Measurements from ENCODE around the gene LRP4. TPM values are rescaled to one million over a fixed set of nuclear protein-coding genes. Genes with fewer than 3 reads are reported as not detected.

Gene LRP4
- total and polyA plus RNA-seq, 2 donors (not counting 1 experiment from before 2014, with no cell fraction given): 1.3 to 2.9 TPM

DNA sequence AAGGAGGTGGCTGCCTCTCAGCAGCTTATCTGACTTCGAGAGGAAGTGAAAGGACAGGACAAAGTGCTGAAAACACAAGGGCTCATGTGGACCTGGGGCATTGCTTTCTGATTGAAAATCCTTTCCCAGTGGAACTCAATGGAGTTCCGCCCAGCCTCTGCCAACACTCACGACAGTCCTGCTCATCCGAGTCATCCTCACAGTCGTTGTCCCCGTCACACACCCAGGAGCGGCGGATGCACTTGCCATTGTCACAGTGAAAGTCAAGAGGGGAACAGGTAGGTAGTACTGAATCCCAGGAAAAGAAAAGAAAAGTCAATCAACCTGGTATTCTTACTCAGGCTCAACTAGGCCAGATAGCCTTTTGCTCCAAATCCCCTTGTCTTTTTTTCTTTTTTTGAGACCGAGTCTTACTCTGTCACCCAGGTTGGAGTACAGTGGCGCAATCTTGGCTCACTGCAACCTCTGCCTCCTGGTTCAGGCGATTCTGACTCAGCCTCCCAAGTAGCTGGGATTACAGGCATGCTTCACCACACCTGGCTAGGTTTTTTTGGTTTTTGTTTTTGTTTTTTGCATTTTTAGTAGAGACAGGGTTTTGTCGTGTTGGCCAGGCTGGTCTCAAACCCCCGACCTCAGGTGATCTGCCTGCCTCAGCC, 18.1 kb downstream of the LRP4 start:
- H3K4me3 ChIP-seq (replicated peaks in 1 of 4; ENCODE audit: control extremely low read depth in 1 of 4, insufficient read depth in 1 of 4, low read depth in 3 of 4, low read length in 4 of 4): no peak overlapping the region
- no peaks in the 10 kb centered on the region for H3K36me3 ChIP-seq (ENCODE audit: control insufficient read depth, insufficient read depth, low read length)
- H3K79me2 ChIP-seq (ENCODE audit: control insufficient read depth, insufficient read depth, low read length): no peaks in the 10 kb centered on the region
- no peak overlapping the region for H3K4me2 ChIP-seq (ENCODE audit: extremely low read depth, insufficient read depth, low read length)
- H3K9me3 ChIP-seq (ENCODE audit: control insufficient read depth, insufficient read depth, low read depth, low read length): no peaks in the 10 kb centered on the region
- no peaks in the 10 kb centered on the region for H3K27me3 ChIP-seq (ENCODE audit: control insufficient read depth, insufficient read depth, low read length)
- H2AFZ ChIP-seq (ENCODE audit: low read length): no peak overlapping the region
- no peaks in the 10 kb centered on the region for H3K4me1 ChIP-seq (ENCODE audit: control insufficient read depth, extremely low read depth, insufficient read depth, low read length)
- TF ChIP-seq EZH2 (IDR thresholded peaks at IDR 0.05; ENCODE audit: low read length, missing control alignments): no peak
- TF ChIP-seq, protein P1, sequence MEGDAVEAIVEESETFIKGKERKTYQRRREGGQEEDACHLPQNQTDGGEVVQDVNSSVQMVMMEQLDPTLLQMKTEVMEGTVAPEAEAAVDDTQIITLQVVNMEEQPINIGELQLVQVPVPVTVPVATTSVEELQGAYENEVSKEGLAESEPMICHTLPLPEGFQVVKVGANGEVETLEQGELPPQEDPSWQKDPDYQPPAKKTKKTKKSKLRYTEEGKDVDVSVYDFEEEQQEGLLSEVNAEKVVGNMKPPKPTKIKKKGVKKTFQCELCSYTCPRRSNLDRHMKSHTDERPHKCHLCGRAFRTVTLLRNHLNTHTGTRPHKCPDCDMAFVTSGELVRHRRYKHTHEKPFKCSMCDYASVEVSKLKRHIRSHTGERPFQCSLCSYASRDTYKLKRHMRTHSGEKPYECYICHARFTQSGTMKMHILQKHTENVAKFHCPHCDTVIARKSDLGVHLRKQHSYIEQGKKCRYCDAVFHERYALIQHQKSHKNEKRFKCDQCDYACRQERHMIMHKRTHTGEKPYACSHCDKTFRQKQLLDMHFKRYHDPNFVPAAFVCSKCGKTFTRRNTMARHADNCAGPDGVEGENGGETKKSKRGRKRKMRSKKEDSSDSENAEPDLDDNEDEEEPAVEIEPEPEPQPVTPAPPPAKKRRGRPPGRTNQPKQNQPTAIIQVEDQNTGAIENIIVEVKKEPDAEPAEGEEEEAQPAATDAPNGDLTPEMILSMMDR (conservative IDR thresholded peaks at IDR 0.05 in 1 of 2, IDR thresholded peaks at IDR 0.05 in 1 of 2; ENCODE audit: low read depth in 1 of 2, low read length in 2 of 2): no peak
- DNase-seq (ENCODE audit: low read depth in 2 of 2): no peak
- H3K27ac ChIP-seq (ENCODE audit: insufficient read depth, low read length): no peak overlapping the region
- no peaks in the 10 kb centered on the region for H4K20me1 ChIP-seq (ENCODE audit: control insufficient read depth, extremely low read depth, insufficient read depth, low read length)
- no peak overlapping the region for H3K9ac ChIP-seq (ENCODE audit: insufficient read depth, low read length)

DNA sequence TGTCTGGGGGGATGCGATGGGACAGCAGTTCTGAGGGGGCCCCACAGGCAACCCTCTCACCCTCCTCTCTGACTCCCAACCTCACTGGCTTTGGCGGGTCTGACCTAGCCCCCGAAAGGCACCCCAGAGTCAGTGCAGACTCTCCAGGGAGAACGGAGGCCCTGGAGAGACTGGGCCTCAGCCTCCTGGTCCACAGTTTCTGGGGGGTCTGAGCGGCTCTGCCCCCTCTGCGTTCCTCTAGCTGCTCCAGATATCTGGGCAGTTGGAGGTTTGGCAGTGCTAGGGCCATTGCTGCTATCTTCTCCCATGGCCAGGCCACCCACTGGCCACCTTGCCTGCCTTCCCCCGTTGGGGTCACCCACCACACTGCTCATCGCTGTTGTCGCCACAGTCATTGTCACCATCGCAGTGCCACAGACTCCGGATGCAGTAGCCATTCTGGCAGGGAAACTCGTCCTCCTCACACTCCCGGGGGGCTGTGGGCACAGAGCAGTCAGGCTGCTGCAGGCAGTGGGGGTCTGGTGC, 18.8 kb downstream of the LRP4 start:
- no peaks in the 10 kb centered on the region for H3K36me3 ChIP-seq (ENCODE audit: control insufficient read depth, insufficient read depth, low read length)
- H3K79me2 ChIP-seq (ENCODE audit: control insufficient read depth, insufficient read depth, low read length): no peaks in the 10 kb centered on the region
- H3K4me1 ChIP-seq (ENCODE audit: control insufficient read depth, extremely low read depth, insufficient read depth, low read length): no peaks in the 10 kb centered on the region
- no peak overlapping the region for H2AFZ ChIP-seq (ENCODE audit: low read length)
- no peaks in the 10 kb centered on the region for H3K27me3 ChIP-seq (ENCODE audit: control insufficient read depth, insufficient read depth, low read length)
- no peak overlapping the region for H3K27ac ChIP-seq (ENCODE audit: insufficient read depth, low read length)
- DNase-seq (ENCODE audit: low read depth in 2 of 2): no peak
- TF ChIP-seq, protein P1 (conservative IDR thresholded peaks at IDR 0.05 in 1 of 2, IDR thresholded peaks at IDR 0.05 in 1 of 2; ENCODE audit: low read depth in 1 of 2, low read length in 2 of 2): no peak
- TF ChIP-seq EZH2 (IDR thresholded peaks at IDR 0.05; ENCODE audit: low read length, missing control alignments): no peak
- no peak overlapping the region for H3K4me3 ChIP-seq (replicated peaks in 1 of 4; ENCODE audit: control extremely low read depth in 1 of 4, insufficient read depth in 1 of 4, low read depth in 3 of 4, low read length in 4 of 4)
- H3K4me2 ChIP-seq (ENCODE audit: extremely low read depth, insufficient read depth, low read length): no peak overlapping the region
- no peak overlapping the region for H3K9ac ChIP-seq (ENCODE audit: insufficient read depth, low read length)
- H4K20me1 ChIP-seq (ENCODE audit: control insufficient read depth, extremely low read depth, insufficient read depth, low read length): no peaks in the 10 kb centered on the region
- no peaks in the 10 kb centered on the region for H3K9me3 ChIP-seq (ENCODE audit: control insufficient read depth, insufficient read depth, low read depth, low read length)

DNA sequence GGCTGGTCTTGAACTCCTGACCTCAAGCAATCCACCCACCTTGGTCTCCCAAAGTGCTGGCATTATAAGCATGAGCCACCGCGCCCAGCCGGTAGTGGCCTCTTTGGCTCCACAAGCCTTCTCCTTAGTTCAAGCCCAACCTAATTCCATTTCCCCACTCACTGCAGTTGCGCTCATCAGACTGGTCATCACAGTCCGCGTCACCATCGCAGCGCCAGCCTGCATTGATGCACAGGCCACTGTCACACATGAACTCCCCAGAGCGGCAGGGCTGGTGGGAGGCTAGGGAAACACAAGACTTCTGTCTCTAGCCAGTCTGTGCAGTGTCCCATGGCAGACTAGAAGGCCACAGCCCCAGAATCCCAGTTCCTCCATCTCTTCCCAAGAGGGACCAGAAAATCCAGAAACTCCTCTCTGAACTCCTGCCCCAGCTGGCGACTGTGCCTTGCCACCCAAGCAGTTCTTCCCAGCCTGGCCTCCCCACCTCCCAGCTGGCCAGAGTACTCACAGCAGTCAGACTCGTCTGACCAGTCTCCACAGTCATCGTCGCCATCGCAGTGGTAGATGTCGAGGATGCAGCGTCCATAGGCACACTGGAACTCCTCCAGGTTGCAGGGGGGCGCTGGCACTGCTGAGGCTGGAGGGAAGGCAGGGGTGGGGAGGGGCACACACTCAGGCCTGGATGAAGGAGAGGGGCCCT, 19.8 kb downstream of the LRP4 start:
- no peak overlapping the region for H3K4me2 ChIP-seq (ENCODE audit: extremely low read depth, insufficient read depth, low read length)
- no peak overlapping the region for H3K4me3 ChIP-seq (replicated peaks in 1 of 4; ENCODE audit: control extremely low read depth in 1 of 4, insufficient read depth in 1 of 4, low read depth in 3 of 4, low read length in 4 of 4)
- no peaks in the 10 kb centered on the region for H3K4me1 ChIP-seq (ENCODE audit: control insufficient read depth, extremely low read depth, insufficient read depth, low read length)
- H3K9me3 ChIP-seq (ENCODE audit: control insufficient read depth, insufficient read depth, low read depth, low read length): no peaks in the 10 kb centered on the region
- no peaks in the 10 kb centered on the region for H3K27me3 ChIP-seq (ENCODE audit: control insufficient read depth, insufficient read depth, low read length)
- H3K27ac ChIP-seq (ENCODE audit: insufficient read depth, low read length): no peak overlapping the region
- no peaks in the 10 kb centered on the region for H3K79me2 ChIP-seq (ENCODE audit: control insufficient read depth, insufficient read depth, low read length)
- H3K36me3 ChIP-seq (ENCODE audit: control insufficient read depth, insufficient read depth, low read length): no peaks in the 10 kb centered on the region
- no peak overlapping the region for H3K9ac ChIP-seq (ENCODE audit: insufficient read depth, low read length)
- no peak for TF ChIP-seq EZH2 (IDR thresholded peaks at IDR 0.05; ENCODE audit: low read length, missing control alignments)
- TF ChIP-seq, protein P1 (conservative IDR thresholded peaks at IDR 0.05 in 1 of 2, IDR thresholded peaks at IDR 0.05 in 1 of 2; ENCODE audit: low read depth in 1 of 2, low read length in 2 of 2): no peak
- no peaks in the 10 kb centered on the region for H4K20me1 ChIP-seq (ENCODE audit: control insufficient read depth, extremely low read depth, insufficient read depth, low read length)
- H2AFZ ChIP-seq (ENCODE audit: low read length): no peak overlapping the region
- DNase-seq (ENCODE audit: low read depth in 2 of 2): no peak
